Kidney capillary endothelial cell (primary cell): Measurements from ENCODE around the gene TMEM108.

Experiments used
- DNase-seq: peaks from one replicate; pipeline ENCODE4 v3.0.0-alpha.2; 2018; ENCODE audit warnings: low spot score

Gene TMEM108

GRCh38 chr3:133162670-133163305 lies 124.6 kb downstream of the TMEM108 start:
- DNase-seq, result no peak

DNA sequence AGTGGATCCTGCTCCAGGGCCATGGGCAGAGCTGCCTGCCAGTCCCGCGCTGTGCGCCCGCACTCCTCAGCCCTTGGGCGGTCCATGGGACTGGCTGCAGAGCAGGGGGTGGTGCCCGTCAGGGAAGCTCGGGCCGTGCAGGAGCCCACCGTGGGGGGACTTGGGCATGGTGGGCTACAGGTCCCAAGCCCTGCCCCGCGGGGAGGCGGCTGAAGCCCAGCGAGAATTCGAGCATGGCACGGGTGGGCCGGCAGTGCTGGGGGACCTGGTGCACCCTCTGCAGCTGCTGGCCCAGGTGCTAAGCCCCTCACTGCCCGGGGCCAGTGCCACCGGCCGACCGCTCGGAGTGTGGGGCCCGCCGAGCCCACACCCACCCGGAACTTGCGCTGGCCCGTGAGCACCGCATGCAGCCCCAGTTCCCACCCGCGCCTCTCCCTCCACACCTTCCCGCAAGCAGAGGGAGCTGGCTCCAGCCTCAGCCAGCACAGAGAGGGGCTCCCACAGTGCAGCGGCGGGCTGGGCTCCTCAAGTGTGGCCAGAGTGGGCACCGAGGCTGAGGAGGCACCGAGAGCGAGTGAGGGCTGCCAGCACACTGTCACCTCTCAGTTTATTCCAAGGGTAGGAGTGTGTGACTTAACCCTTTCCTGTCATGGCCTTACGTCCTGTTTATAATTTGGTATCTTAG lies 129.3 kb downstream of the TMEM108 start:
- no peak for DNase-seq

- DNase-seq, result no peak
Observed at GRCh38 chr3:133168025-133168401, 129.8 kb downstream of the TMEM108 start.

DNA sequence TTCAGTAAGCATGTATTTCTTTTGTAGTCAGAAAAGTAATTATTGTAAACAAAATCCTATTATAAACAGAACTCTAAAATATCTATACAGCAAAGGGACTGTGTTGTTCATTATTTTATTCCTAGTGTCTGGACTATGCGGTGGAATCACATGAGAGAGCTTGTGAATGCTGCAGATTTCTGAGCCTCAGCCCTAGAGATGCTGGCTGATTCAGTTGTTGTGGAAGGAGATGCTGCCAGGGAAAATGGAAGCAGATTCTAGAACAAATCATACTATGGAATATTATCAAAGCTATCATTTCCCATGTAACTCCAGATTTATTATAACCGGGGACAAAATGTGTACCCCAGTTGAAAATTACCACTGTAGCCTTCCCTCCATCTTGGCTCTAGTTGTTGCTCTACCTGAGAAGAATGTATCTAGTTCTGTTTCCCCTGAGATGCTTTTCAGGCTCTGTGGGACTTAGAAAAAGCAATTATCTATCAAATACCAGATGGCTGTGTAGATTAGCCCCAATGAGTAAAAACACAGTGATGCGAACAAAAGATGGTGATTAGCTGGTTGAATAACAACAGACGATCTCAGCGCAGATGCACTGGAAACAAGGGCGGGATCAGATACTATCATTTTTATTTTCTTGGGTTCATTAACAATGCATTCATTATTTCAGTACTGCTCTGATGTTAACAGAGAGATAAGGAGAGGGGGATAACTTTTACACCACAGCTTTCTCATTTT lies 131.3 kb downstream of the TMEM108 start:
- DNase-seq, result no peak

GRCh38 chr3:133171831-133172230 lies 133.6 kb downstream of the TMEM108 start:
- no peak for DNase-seq

GRCh38 chr3:133181392-133182150 lies 143.4 kb downstream of the TMEM108 start:
- DNase-seq, result no peak

GRCh38 chr3:133187870-133188379 lies 149.7 kb downstream of the TMEM108 start:
- no peak for DNase-seq

DNA sequence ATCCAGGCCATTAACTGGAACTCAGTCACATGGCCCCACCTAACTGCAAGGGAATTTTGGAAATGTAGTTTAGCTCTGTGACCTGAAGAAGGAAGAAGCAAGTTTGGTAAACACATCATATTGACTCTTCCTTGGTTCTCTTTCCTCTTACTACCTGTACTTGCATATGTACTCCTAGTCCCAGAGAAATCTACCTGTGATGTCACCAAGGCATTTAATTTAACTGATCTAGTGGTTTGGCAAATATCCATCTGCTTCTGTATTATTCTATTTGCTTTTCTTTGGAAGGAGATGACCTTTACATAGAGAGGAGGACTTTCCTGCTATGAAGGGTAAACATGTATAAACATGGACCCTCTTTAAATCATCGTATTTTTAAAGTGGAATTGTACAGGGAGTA lies 150.8 kb downstream of the TMEM108 start:
- no peak for DNase-seq

DNA sequence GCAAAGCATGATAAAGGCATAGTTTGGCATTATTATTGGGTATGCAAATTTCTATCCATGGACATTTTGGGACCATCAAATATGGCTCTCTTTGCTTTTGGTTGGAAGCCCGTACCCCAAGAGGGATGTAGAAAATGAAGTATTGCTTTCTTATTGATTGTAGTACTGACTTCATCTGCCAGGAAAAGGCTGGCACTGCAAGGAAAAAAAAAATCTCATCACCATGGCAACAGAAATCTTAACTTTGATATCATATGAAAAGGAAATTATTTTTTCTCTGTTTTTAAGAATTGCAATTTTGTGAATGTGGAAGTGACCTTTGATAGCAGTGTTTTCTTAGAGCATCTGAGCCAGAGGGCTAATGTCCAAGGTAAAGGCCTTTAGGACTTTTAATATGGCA lies 151.7 kb downstream of the TMEM108 start:
- no peak for DNase-seq

GRCh38 chr3:133191818-133192217 lies 153.6 kb downstream of the TMEM108 start:
- DNase-seq, result no peak

DNA sequence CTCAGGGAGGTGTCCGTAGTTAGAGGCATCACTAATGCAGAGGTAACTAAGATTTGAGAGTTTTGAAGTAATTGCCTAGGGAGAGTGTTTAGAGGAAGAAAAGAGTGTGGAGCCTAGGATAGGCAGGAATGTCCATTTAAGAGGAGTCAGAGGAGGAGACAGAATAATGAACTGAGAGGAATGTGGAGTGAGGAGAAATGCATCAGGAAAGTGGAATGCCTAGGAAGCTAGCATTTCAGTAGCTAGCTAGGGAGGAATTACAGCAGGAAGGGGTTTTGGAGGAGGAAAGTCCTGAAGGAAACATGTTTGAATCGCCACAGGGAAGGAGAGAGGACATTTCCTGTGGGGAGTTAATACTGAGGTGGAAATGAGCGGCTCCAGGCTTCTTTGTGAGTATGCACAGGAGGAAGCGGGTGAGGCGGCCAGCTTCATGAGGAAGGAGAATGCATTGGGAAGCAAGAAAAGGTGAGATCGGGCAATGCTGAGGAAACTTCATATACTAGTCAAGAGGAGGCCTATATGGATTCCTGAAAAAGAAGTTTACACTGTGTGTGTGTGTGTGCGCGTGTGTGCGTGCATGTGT lies 154.3 kb downstream of the TMEM108 start:
- peak; percentile 3 for DNase-seq

DNA sequence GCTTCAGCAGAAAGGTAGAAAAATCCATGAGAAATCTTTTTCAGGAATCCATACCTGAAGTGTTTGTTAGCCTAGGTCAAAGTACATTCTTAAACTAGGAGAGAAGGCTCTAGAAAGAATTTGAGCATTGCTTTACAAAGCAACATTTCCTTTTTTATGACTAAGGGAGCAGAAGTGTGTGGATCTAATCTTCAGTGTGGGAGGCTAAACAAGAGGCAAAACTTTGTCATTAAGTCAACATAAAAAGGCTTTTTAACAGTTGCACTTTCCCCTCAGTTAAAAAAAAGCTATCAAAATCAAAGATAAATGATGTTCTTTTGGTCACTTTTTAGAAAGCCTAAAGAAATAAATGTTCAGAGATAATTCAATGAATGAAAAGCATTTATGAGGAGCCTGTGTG lies 154.8 kb downstream of the TMEM108 start:
- DNase-seq, result no peak

GRCh38 chr3:133196527-133196926 lies 158.3 kb downstream of the TMEM108 start:
- DNase-seq, result no peak

- no peak for DNase-seq
Observed at GRCh38 chr3:133197619-133198018, 159.4 kb downstream of the TMEM108 start.

DNA sequence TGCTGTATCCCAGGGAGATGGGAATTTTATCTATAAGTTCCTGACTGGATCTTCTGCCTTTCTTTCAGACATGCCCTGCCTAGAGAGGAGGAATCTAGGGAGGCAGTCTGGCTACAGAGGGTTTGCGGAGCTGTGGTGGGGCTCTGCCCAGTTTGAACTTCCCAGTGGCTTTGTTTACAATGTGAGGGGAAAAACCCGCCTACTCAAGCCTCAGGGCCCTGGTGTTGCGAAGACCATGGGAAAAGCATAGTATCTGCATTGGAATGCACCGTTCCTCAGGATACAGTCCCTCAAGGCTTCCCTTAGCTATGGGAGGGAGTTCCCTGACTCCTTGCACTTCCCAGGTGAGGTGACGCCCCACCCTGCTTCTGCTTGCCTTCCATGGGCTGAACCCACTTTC lies 168.7 kb downstream of the TMEM108 start:
- no peak for DNase-seq

DNA sequence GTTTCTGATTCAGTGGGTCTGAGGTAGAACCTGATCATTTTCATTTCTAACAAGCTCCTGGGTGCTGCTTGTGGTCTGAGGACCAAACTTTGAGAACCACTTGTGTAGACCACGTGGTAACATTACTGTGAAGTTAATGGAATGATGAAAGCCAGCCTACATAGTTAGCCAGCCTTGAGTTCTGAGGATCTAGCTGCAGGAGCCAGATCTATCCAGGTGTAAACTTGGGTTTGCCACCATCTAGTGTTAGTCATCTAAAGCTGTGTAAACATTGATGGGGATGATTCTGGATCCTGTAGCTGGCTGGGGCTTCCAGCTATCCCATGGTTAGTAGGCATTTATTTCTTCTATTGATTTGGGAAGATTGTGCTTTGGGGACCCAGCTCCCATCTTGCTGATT lies 170.0 kb downstream of the TMEM108 start:
- DNase-seq, result no peak

- DNase-seq, result no peak
Observed at GRCh38 chr3:133209871-133210550, 171.8 kb downstream of the TMEM108 start.

GRCh38 chr3:133210656-133211055 lies 172.5 kb downstream of the TMEM108 start:
- DNase-seq, result no peak

GRCh38 chr3:133211449-133211848 lies 173.3 kb downstream of the TMEM108 start:
- peak; percentile 10 for DNase-seq

- DNase-seq, result no peak
Observed at GRCh38 chr3:133211856-133212255, 173.7 kb downstream of the TMEM108 start.

GRCh38 chr3:133213937-133214336 lies 175.7 kb downstream of the TMEM108 start:
- DNase-seq, result no peak
